Esophagus squamous epithelium (tissue), 5 donors: ENCODE measurements around the gene FLT3LG. TPM values are rescaled to one million over a fixed set of nuclear protein-coding genes. Genes with fewer than 3 reads are reported as not detected.

Source experiments
- DNase-seq: peaks from one replicate; lab custom pipeline; 2025; lab: John Stamatoyannopoulos, UW
- H3K27ac ChIP-seq, 4 donors: fragments of 200-600 bp; sonication (generic); one replicate each; pipeline ENCODE4 v1.5.1; 2016 to 2019; ENCODE audit warnings: mild to moderate bottlenecking in 1 of 4
- H3K27me3 ChIP-seq, 4 donors: fragments of 200-600 bp; sonication (generic); 1 replicate in 3 of 4; 2 replicates in 1 of 4; pipeline versions ENCODE4 v1.5.1 to v1.6.0; 2017 to 2021; ENCODE audit warnings: antibody characterized with exemption in 1 of 4
- H3K36me3 ChIP-seq, 3 donors: fragments of 200-600 bp; sonication (generic); one replicate each; pipeline ENCODE4 v1.5.1; 2016 to 2019
- H3K4me1 ChIP-seq, 3 donors: fragments of 200-600 bp; sonication (generic); one replicate each; pipeline ENCODE4 v1.5.1; 2017 to 2019
- H3K4me3 ChIP-seq, 4 donors: fragments of 200-600 bp; sonication (generic); 1 replicate in 3 of 4; 2 replicates in 1 of 4; pipeline ENCODE4 v1.5.1; 2016 to 2019; ENCODE audit warnings: mild to moderate bottlenecking in 2 of 4, moderate library complexity in 1 of 4
- H3K9me3 ChIP-seq, 3 donors: fragments of 200-600 bp; sonication (generic); one replicate each; pipeline ENCODE4 v1.5.1; 2016 to 2019
- POLR2A ChIP-seq, 4 donors: fragments of 450-650 bp; IDR thresholded peaks; one replicate each; pipeline ENCODE4 v1.6.1; 2017; ENCODE audit warnings: antibody characterized with exemption in 4 of 4, mild to moderate bottlenecking in 4 of 4, moderate library complexity in 3 of 4
- WGBS, 2 donors: methylation state at CpG; one replicate each; pipeline ENCODE4 v1.1.5; 2018; 5-methylcytosine and 5-hydroxymethylcytosine counted together
- intact Hi-C: fragments of 100-400 bp; cut with DNase I; formaldehyde crosslinking; loops from one replicate; pipeline ENCODE4 v1.15.0; 2022
- total RNA-seq, 4 donors: library from RNA; depleted of rRNA; stranded (reverse); fragments of >200 nt; gene quantifications; one replicate each; pipeline ENCODE4 v1.1.0, GENCODE V29; 2016
- TF ChIP-seq, protein P1 (sequence below), 6 experiments: fragments of 450-650 bp in 4 of 6; fragments of 200-600 bp in 2 of 6; sonication (generic) in 2 of 6; IDR thresholded peaks; one replicate each; pipeline ENCODE4 v1.5.1; 2016 to 2019; ENCODE audit warnings: antibody characterized with exemption in 6 of 6, mild to moderate bottlenecking in 4 of 6, moderate library complexity in 4 of 6
- donor health status: DM: yes; HTN: yes; CAD: no.

The FLT3LG gene
- total RNA-seq, 4 donors from 2014 or later, result 0.75 to 4.2 (median 2.7) TPM

DNA sequence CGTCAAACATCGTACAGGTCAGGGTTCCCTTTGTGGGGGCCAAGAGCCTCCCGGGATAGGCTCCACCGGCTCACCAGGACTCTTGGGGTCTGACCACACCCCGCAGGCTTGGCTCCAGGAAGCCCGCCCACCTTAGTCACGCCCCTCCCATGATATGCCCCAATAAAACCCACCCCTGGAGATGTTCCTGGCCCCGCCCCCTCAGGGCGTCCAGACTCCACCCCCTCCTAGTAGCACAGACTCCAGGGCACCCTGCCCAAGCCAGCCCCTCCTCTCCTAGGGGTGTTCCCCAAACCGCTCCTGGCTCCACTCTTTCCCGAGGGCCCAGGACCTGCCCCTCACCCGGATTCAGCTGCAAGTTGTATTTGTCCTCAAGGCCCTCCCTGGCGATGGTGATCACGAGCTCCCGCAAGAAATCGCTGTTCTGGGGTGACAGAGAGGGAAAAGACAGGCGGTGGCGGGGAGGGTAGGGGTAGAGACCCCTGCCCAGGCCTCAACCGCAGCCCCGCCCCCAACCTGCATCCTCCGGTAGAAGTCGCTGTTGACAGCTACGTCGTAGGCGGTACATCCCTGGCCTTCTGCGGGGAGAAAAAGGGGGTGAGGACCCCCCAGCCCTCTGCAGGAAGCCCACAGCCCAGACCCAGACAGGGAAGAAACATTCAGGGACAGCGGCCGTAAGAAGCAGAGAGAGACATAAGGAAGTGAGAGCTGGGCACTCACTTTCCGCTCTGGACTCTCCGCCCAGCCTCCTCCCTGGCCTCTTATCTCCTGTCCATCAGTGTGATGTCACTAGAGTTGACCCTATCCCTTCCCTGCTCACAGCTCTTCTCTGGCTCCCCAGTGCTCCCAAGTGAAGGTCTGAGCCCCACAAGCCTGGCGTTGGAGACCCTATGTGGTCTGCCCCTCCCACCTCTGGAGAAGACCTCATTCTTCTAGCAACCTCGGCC is 26.3 kb upstream of the FLT3LG start:
- Histone ChIP-seq H3K4me1 (peaks cover 6 to 57% (median 6%) of the 10 kb centered on the region in 3 donors), H3K27ac (no peak overlapping the region), H3K9me3 (no peaks in the 10 kb centered on the region), H3K4me3 (no peak overlapping the region), H3K27me3 (peaks cover 0 to 3% (median 0%) of the 10 kb centered on the region in 4 donors), H3K36me3 (peaks cover 0 to 44% (median 10%) of the 10 kb centered on the region in 3 donors)
- TF ChIP-seq, protein P1, sequence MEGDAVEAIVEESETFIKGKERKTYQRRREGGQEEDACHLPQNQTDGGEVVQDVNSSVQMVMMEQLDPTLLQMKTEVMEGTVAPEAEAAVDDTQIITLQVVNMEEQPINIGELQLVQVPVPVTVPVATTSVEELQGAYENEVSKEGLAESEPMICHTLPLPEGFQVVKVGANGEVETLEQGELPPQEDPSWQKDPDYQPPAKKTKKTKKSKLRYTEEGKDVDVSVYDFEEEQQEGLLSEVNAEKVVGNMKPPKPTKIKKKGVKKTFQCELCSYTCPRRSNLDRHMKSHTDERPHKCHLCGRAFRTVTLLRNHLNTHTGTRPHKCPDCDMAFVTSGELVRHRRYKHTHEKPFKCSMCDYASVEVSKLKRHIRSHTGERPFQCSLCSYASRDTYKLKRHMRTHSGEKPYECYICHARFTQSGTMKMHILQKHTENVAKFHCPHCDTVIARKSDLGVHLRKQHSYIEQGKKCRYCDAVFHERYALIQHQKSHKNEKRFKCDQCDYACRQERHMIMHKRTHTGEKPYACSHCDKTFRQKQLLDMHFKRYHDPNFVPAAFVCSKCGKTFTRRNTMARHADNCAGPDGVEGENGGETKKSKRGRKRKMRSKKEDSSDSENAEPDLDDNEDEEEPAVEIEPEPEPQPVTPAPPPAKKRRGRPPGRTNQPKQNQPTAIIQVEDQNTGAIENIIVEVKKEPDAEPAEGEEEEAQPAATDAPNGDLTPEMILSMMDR (IDR thresholded peaks at IDR 0.05), result no peak
- TF ChIP-seq POLR2A (IDR thresholded peaks at IDR 0.05), result no peak
- intact Hi-C loops, result no loop called here
- WGBS, 2 donors, result 77 to 87% methylated on average over 13 to 15 of the region's 32 CpGs
- DNase-seq, result no peak

DNA sequence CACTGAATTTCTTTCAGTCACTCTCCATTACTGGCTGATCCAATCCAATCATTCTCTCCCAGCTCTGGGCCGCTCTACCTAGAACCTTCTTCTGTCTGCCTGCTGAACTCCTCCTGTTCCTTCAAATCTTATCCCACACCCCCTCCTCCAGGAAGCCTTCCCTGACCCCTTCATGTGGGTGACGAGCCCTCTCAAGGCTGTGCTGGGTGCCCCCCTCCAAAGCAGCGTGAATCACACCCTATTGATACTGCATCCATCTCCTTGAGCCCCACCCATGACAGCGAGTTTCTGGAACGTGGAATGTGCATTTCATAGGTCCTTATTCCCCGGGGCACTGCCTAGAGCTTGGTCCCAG is 25.6 kb upstream of the FLT3LG start:
- TF ChIP-seq POLR2A (IDR thresholded peaks at IDR 0.05), result no peak
- TF ChIP-seq, protein P1 (IDR thresholded peaks at IDR 0.05), result no peak
- peaks cover 0 to 44% (median 10%) of the 10 kb centered on the region in 3 donors for H3K36me3 ChIP-seq
- H3K27me3 ChIP-seq, result no peaks in the 10 kb centered on the region
- H3K4me1 ChIP-seq, result peaks cover 6 to 55% (median 6%) of the 10 kb centered on the region in 3 donors
- no peaks in the 10 kb centered on the region for H3K9me3 ChIP-seq
- H3K27ac ChIP-seq, result no peak overlapping the region
- 76 to 100% methylated on average over 3 to 6 of the region's 6 CpGs for WGBS, 2 donors
- intact Hi-C loops, result no loop called here
- no peak for DNase-seq
- no peak overlapping the region for H3K4me3 ChIP-seq

DNA sequence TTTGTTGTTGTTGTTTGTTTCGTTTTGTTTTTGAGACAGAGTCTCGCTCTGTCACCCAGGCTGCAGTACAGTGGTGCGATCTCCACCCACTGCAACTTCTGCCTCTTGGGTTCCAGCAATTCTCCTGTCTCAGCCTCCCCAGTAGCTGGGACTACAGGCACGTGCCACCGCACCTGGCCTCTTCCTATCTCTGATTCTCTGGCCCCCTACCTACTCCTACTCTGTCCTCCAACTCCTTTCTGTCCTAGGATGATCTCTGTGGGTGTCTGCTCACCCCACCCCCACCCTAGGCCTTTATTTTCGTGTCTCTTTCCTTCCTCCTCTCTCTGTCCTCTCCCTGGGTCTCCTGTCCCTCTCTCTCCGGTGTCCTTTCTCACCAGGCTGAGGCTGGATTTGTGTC is 23.6 kb upstream of the FLT3LG start:
- H3K27me3 ChIP-seq, result no peaks in the 10 kb centered on the region
- H3K36me3 ChIP-seq, result peaks cover 0 to 44% (median 10%) of the 10 kb centered on the region in 3 donors
- peak overlapping the region in 2 of 4 donors; percentile 70 to 85 for H3K4me3 ChIP-seq
- H3K4me1 ChIP-seq, result peaks cover 10 to 65% (median 14%) of the 10 kb centered on the region in 3 donors
- TF ChIP-seq, protein P1 (IDR thresholded peaks at IDR 0.05), result no peak
- TF ChIP-seq POLR2A (IDR thresholded peaks at IDR 0.05), result no peak
- H3K27ac ChIP-seq, result no peak overlapping the region
- intact Hi-C loops, result no loop called here
- H3K9me3 ChIP-seq, result no peaks in the 10 kb centered on the region
- WGBS, 2 donors, result 76 to 79% methylated on average over 7 of the region's 7 CpGs
- no peak for DNase-seq

DNA sequence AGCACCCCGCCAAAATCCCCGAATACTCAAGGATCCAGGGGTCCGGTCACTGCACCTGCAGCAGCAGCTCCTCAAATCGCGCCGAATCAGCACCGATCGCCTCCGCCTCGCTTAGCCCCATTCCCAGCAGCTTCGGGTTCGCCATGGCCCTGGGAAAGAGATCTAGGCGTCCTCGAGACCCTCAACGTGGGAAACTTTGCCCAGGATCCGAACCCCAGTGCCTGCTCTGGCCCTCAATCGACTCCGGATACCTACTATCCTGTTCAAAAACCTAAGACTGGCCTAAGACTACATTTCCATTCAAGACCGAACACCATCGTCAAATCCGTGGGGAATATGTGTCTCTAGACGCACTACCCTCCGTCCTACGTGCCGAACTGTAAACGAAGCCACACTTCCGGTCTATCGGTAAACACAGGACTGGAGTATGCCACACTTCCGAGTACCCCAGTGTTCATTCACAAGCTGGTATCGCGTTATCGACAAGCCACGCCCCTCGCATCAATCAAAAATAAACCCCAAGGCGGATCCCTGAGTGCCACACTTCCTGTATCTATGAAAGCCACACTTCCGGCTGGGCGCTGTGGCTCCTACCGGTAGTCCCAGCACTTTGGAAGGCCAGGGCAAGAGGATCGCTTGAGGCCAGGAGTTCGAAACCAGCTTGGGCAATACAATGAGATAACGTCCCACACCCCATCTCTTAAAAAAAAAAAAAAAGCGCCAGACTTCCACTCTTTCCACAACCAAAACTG is 22.4 kb upstream of the FLT3LG start, which contains the start of gene PIH1D1:
Gene PIH1D1, minus strand, starts transcription at position 385 of the 752 bp plus-strand sequence. Its CDS starts 240 bp downstream, at position 145.
- Histone ChIP-seq H3K27me3 (no peaks in the 10 kb centered on the region), H3K4me1 (peaks cover 10 to 68% (median 15%) of the 10 kb centered on the region in 3 donors), H3K4me3 (peak within 1 kb of the TSS; percentile 70 to 94 (median 90)), H3K36me3 (peaks cover 0 to 36% (median 10%) of the 10 kb centered on the region in 3 donors), H3K27ac (peak within 1 kb of the TSS; percentile 96 to 99 (median 98)), H3K9me3 (no peaks in the 10 kb centered on the region)
- intact Hi-C loops, result no loop called here
- 0 to 2% methylated on average over 7 to 15 of the region's 42 CpGs for WGBS, 2 donors
- peak; percentile 82 for DNase-seq
- TF ChIP-seq, protein P1 (IDR thresholded peaks at IDR 0.05), result peak in 3 of 6 experiments; percentile 25 to 41 (median 30)
- peak in 3 of 4 donors; percentile 17 to 61 (median 38) for TF ChIP-seq POLR2A (IDR thresholded peaks at IDR 0.05)
